ENCODE measurements around the gene NRAS.

The NRAS gene

DNA sequence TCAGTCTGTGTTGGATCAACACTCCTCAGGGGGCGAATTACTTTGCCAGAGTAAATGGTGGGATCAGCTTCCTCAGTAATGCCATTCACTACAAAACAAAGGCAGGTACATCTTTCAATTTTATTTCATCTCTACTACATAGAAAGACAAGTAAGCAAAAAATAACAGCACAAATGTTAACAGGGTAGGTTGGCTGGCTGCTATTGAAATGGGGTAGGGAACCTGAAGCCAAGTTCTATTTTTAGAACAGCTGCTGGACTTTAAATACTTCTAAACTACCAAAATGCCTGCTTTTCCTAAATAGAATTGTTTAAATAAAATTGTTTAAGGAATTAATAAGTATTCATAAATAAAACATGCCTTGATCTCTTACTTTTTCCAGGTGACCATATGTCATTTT lies 7.3 kb upstream of the NRAS start:
- no peak for DNase-seq

DNA sequence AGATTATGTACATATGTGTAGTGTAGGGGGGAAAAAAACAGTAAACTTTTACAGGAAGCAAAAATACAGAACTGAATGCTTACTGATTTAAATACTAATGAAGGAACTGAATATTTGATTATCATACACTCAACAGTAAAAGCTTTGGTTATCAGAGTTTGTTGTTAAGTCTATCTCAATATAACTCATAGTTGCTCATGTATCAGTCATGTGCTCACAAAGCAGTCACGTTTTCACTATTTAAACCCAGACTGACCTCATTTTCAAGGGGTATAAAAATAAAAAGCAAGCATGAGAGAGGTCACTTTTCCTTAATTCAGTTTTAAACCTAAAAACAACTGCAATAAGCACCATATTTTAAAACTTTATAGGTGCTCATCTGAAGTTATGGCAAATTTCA lies 6.9 kb upstream of the NRAS start:
- DNase-seq, result no peak

DNA sequence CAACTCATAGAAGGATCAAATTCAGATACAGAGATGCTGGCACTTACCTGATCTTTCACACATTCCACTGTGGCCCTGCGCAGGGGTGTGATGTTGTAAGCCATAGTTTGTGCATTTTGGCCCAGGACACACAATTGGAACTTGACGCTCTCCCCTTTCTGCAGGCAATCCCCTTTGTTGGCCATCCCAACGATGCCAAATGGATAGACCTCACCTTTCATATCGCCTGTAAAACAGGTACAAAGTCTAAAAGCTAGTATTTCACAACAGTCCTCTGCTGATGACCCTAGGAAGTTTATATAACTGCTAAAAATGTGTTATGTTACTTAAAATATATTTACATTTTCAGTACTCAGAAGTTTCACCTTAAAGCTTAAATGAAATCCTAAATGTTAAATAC lies 3.9 kb upstream of the NRAS start:
- DNase-seq, result no peak

- DNase-seq, result no peak
These were observed 2.8 kb upstream of the NRAS start for GRCh38 chr1:114719424-114719787.

- DNase-seq, result no peak
These were observed 2.3 kb upstream of the NRAS start for GRCh38 chr1:114718661-114719423.

DNA sequence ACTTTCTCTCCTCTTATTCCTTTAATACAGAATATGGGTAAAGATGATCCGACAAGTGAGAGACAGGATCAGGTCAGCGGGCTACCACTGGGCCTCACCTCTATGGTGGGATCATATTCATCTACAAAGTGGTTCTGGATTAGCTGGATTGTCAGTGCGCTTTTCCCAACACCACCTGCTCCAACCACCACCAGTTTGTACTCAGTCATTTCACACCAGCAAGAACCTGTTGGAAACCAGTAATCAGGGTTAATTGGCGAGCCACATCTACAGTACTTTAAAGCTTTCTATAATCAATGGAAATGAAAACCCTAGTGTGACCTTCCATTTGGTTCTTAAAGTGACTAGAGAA lies 643 bp downstream of the NRAS start:
- no peak for DNase-seq

DNA sequence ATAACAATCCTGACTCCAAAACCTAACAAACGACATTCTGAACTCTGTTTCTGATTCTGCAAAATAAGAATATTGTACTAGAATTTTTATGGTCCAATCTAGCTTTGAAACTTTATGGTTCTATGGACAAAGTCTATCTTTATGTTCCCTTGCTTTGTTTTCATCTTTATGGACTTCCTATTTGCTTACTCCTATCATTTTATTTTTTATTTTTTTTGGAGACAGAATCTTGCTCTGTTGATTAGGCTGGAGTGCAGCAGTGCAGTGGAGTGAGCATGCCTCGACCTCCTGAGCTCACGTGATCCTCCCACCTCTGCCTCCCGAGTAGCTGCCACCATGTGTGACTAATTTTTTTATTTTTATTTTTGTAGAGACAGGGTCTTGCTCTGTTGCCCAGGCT lies 3.6 kb downstream of the NRAS start:
- no peak for DNase-seq

DNA sequence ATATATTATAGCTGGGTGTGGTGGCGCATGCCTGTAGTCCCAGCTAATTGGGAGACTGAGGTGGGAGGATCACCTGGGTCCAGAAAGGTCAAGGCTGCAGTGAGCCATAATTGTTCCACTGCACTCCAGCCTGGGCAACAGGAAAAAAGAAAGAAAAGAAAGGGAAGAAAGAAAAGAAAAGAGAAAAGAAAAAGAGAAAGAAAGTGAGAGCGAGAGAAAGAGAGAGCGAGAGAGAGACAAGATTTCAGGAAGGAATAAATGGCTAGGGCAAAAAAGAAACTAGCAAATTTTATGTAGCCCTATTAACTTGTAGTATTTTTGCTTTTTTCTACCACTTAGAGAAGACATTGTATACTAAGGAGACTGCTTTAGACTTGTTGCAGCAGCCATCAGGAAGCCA lies 6.2 kb downstream of the NRAS start:
- no peak for DNase-seq

GRCh38 chr1:114707604-114708003 lies 9.0 kb downstream of the NRAS start:
- DNase-seq, result no peak

- DNase-seq, result no peak
These were observed 13.3 kb downstream of the NRAS start for GRCh38 chr1:114703242-114703641.

GRCh38 chr1:114702737-114703136 lies 13.8 kb downstream of the NRAS start:
- DNase-seq, result no peak

- DNase-seq, result no peak
These were observed 14.6 kb downstream of the NRAS start for GRCh38 chr1:114701931-114702330.

GRCh38 chr1:114700036-114700600 lies 16.5 kb downstream of the NRAS start:
- no peak for DNase-seq

DNA sequence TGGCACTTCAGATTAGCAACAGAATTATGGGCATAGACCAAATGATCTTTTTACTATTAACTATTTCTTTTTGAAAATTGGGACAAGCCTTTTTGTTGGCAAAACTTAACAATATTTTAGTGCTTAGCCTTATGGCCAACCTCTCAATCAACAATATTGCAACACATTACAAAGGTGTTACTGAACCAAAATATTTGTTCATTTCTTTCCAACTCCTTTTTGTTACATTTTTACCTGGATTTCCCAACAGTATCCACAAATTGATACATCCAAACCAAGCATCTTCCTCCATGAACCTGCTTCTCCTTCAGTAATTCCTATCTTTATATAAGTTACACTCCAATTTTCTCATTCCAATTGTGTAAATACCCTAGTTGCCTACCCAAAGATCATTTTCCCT lies 19.8 kb downstream of the NRAS start:
- no peak for DNase-seq

DNA sequence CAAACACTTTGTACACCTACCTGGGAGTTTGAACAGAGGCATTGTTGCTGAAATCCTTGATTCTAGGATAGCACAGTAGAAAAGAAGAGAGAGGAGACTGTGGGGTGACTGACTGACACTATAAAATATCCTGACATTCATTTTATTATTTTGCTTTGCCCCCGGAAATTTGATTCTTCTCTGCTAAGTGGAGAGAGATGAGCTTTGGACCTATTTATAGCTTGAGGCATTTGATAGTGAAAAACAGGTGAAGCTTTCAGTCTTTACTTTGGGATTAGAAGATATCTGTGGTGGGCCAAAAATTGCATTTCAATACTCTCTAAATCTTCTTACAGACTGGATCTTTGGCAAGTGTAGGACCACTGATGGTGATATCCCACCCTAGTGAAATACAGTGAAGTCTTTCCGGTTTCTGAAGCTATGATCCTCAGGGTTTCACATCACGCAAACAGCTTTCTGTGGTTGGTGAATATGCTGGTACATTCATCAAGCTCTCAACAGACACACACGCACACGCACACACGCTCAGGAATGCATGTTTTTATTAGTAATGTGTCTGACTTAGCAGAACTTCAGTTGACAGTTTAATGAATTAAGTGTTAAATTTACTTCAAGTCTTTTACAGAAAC lies 21.0 kb downstream of the NRAS start, which contains the start of gene AMPD1:
Gene AMPD1 (minus strand): TSS at position 117 of the 629 bp plus-strand sequence. CDS start 75 bp downstream, at position 42.
- DNase-seq, result no peak

DNA sequence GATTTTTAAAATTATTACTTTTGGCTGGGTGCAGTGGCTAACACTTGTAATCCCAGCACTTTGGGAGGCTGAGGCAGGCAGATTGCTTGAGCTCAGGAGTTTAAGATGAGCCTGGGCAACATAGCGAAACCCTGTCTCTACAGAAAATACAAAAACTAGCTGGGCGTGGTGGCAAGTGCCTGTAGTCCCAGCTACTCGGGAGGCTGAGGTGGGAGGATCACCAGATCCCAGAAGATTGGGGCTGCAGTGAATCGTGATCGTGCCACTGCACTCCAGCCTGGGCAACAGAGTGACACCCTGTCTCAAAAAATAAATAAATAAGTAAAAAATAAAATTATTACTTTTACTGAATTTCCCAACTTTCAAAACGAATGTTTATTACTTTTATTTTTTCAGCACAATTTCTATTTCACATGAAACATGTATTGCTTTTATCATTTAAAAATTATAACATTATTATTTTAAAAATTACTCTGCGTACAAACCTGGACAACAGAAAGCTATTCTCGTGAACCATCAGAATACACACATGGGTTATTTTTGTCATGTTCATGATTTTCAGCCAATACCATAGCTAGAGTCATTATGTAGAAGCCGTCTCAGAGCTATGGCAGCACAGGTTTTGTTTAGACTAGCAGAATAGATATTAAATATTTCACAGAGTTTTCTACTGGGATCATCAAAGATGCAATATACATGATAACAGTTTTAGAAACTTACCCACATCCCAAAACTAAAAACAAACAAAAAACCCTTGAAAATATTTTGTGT lies 21.8 kb downstream of the NRAS start:
- DNase-seq, result no peak

DNA sequence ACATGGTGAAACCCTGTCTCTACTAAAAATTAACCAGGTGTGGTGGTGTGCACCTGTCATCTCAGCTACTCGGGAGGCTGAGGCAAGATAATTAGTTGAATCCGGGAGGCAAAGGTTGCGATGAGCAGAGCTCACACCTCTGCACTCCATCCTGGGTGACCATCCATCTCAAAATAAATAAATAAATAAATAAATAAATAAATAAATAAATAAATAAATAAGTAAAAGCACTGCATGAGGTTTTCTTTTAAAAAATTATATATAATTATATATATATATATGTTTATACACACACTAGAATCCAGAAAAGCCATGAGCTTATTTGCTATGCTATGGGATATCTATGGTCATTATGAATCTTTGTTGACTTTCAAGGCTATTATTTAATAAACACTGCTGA lies 23.6 kb downstream of the NRAS start:
- no peak for DNase-seq

- DNase-seq, result no peak
These were observed 25.5 kb downstream of the NRAS start for GRCh38 chr1:114691061-114691460.

DNA sequence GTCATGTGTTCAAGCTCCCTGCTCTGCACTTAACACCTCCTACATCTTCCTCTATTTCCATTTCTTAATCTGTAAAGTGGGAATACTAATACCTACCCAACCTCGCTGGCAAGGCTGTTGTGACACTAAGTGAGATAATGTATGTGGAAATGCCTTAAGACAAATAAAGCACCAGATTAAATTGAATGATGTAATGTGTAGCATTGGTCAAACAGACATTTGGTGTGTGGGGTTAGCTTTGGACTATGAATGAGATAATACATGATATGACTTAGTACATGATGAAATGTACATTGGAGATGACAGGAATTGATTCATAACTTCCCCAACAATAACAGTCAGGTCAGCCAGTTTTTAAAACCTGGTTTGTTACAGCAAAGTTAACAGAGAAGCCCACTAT lies 26.4 kb downstream of the NRAS start:
- DNase-seq, result no peak

- no peak for DNase-seq
These were observed 28.0 kb downstream of the NRAS start for GRCh38 chr1:114688526-114688925.

DNA sequence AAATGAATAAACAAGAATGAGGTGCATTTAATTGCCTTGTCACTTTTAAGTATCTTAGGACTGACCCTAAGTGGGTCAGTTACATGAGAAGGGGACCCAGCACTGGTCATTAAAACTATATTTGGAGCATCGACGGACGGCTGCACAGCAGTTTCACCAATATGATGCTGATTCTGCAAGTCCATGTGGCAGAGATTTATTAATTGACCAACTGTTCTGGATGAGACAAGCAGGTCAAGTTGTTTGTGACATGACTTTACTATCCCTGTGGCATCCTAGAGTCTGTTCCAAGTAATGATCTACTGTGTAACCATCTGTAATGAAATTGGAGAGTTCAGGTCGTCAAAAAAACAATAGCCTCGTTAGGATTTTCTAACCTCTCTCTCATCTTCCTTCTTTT lies 30.7 kb downstream of the NRAS start:
- DNase-seq, result no peak

DNA sequence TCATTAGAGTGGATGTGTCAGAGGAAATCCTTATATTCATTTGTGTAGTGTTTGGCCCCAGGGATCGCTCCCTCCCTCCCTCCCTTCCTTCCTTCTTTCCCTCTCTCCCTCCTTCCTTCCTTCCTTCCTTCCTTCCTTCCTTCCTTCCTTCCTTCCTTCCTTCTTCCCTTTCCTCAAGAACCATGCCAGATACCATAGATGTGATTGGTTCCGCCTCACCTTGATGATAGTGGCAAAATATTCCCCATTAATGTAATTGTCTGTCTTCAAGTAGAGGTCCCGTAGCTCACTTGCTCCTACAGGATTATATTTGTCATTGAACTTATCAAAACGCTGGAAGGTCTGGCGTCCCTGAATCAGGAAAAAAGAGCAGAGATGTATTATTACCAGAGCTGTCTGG lies 38.9 kb downstream of the NRAS start:
- no peak for DNase-seq

DNA sequence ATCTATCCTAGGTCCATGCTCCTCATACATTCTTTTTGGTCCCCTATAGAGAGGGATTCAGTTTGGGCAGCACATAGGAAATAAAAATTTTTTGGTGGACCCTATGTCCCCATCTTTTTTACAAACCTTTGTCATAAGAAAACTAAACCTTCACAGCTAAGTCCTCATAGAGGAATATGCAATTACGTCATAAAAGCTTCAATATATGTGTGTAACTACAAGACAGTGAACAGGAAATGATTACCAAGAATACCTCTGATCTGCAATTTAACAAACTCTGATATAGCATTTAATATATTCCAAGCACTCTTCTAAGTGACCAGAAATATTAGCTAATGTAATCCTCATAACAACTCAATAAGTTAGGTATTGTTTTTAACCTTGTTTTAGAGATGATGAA lies 40.5 kb downstream of the NRAS start:
- no peak for DNase-seq

DNA sequence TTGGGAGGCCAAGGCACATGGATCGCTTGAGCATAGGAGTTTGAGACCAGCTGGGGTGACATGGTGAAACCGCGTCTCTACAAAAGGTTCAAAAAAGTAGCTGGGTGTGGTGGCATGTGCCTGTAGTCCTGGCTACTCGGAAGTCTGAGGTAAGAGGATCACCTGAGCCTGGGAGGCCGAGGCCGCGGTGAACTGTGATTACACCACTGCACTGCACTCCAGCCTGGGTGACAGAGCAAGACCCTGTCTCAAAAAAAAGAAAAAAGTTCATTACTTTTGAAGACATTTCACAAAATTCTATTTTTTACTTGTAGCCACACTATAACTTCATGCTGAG lies 44.7 kb downstream of the NRAS start:
- DNase-seq, result no peak
